Natural killer cell treated with Interleukin-12 subunit alpha and Interleukin-12 subunit beta and Interleukin-15 and Interleukin-18, amount 100 ng/mL, for 72 hours (primary cell): ENCODE results near the gene BAZ2A. TPM values are rescaled to one million over a fixed set of nuclear protein-coding genes. Genes with fewer than 3 reads are reported as not detected.
A peak's percentile ranks its signal among the peaks of the same experiment; 100 is the strongest.
"Not testable (repeated sequence)": the region's sequence is repeated elsewhere in the genome, so short reads cannot be mapped to it uniquely, and the experiment has no call there.

Experiments
- ATAC-seq, 2 donors: fragments of 150-1000 bp; cut with Tn5 transposase in 1 of 2; sonication (Bioruptor Pico), chemical (Tn5 transposase) in 1 of 2; 2 replicates each; pipeline ENCODE4 v1.10.0; 2021
- DNase-seq: peaks from one replicate; pipeline ENCODE4 v3.0.0; 2022; ENCODE audit warnings: low spot score
- H3K27ac Mint-ChIP-seq, 2 donors: 1 replicate in 1 of 2; 2 replicates in 1 of 2; pipeline ENCODE4 v1.8.0; 2022; ENCODE audit warnings: mixed read lengths in 2 of 2, mild to moderate bottlenecking in 1 of 2, moderate library complexity in 1 of 2
- H3K27me3 Mint-ChIP-seq, 2 donors: 1 replicate in 1 of 2; 2 replicates in 1 of 2; pipeline ENCODE4 v1.8.0; 2022; ENCODE audit warnings: mixed read lengths in 2 of 2
- H3K36me3 Mint-ChIP-seq: one replicate; pipeline ENCODE4 v1.8.0; 2022; ENCODE audit warnings: mixed read lengths
- H3K4me1 Mint-ChIP-seq, 2 donors: 1 replicate in 1 of 2; 2 replicates in 1 of 2; pipeline ENCODE4 v1.8.0; 2022; ENCODE audit warnings: low read depth in 2 of 2, mixed read lengths in 2 of 2, mild to moderate bottlenecking in 1 of 2
- H3K4me3 Mint-ChIP-seq: one replicate; pipeline ENCODE4 v1.8.0; 2022; ENCODE audit warnings: mixed read lengths
- H3K9me3 Mint-ChIP-seq: 2 replicates; pipeline ENCODE4 v1.8.0; 2022; ENCODE audit warnings: mixed read lengths
- total RNA-seq, 2 donors: library from RNA; stranded (reverse); gene quantifications; one replicate each; pipeline ENCODE4 v1.2.3, GENCODE V29; 2022

The BAZ2A gene
- total RNA-seq, 2 donors from 2014 or later: 140 to 153 TPM

- Mint-ChIP-seq H3K27ac (no peak overlapping the region), H3K4me3 (no peak overlapping the region), H3K36me3 (peaks cover 31% of the 10 kb centered on the region), H3K4me1 (peaks cover 0 to 14% of the 10 kb centered on the region in 2 donors), H3K9me3 (no peaks in the 10 kb centered on the region), H3K27me3 (no peaks in the 10 kb centered on the region)
- DNase-seq (no peak), ATAC-seq (no peak)
Observed at GRCh38 chr12:56599041-56599440, 31.1 kb downstream of the BAZ2A start.

GRCh38 chr12:56596815-56597214 is 33.3 kb downstream of the BAZ2A start:
- Mint-ChIP-seq H3K27ac (peak overlapping the region; percentile 37 to 48), H3K9me3 (no peaks in the 10 kb centered on the region), H3K4me3 (no peak overlapping the region), H3K27me3 (no peaks in the 10 kb centered on the region), H3K4me1 (peaks cover 0 to 14% of the 10 kb centered on the region in 2 donors), H3K36me3 (peaks cover 24% of the 10 kb centered on the region)
- DNase-seq (no peak), ATAC-seq (no peak)

GRCh38 chr12:56593909-56594621 is 36.1 kb downstream of the BAZ2A start:
- ATAC-seq (peak; percentile 59 to 72), DNase-seq (peak; percentile 70)
- Mint-ChIP-seq H3K4me1 (peaks cover 0 to 14% of the 10 kb centered on the region in 2 donors), H3K27me3 (no peaks in the 10 kb centered on the region), H3K36me3 (peaks cover 13% of the 10 kb centered on the region), H3K4me3 (no peak overlapping the region), H3K27ac (peak overlapping the region in 1 of 2 donors; percentile 60), H3K9me3 (no peaks in the 10 kb centered on the region)

- peaks cover under 1% of the 10 kb centered on the region for H3K36me3 Mint-ChIP-seq
- H3K27ac Mint-ChIP-seq: no peak overlapping the region
- no peaks in the 10 kb centered on the region for H3K27me3 Mint-ChIP-seq
Observed at GRCh38 chr12:56591961-56592360, 38.2 kb downstream of the BAZ2A start.

GRCh38 chr12:56591126-56591525 is 39.0 kb downstream of the BAZ2A start:
- no peak for DNase-seq
- no peak overlapping the region for H3K4me3 Mint-ChIP-seq
- H3K36me3 Mint-ChIP-seq: no peaks in the 10 kb centered on the region
- peaks cover 0 to 9% of the 10 kb centered on the region in 2 donors for H3K4me1 Mint-ChIP-seq
- H3K27me3 Mint-ChIP-seq: no peaks in the 10 kb centered on the region
- H3K27ac Mint-ChIP-seq: no peak overlapping the region
- ATAC-seq: no peak
- H3K9me3 Mint-ChIP-seq: no peaks in the 10 kb centered on the region

More at GRCh38 chr12:56591961-56592360, 38.2 kb downstream of the BAZ2A start:
- H3K4me3 Mint-ChIP-seq: no peak overlapping the region
- H3K9me3 Mint-ChIP-seq: no peaks in the 10 kb centered on the region
- ATAC-seq (no peak), DNase-seq (no peak)
- peaks cover 0 to 10% of the 10 kb centered on the region in 2 donors for H3K4me1 Mint-ChIP-seq

GRCh38 chr12:56590237-56590830 is 39.8 kb downstream of the BAZ2A start:
- Mint-ChIP-seq H3K27ac (no peak overlapping the region), H3K36me3 (no peaks in the 10 kb centered on the region), H3K4me1 (peaks cover 0 to 9% of the 10 kb centered on the region in 2 donors), H3K9me3 (no peaks in the 10 kb centered on the region), H3K4me3 (no peak overlapping the region), H3K27me3 (no peaks in the 10 kb centered on the region)
- peak; percentile 56 to 59 for ATAC-seq
- no peak for DNase-seq

GRCh38 chr12:56589783-56590182 is 40.3 kb downstream of the BAZ2A start:
- DNase-seq (no peak), ATAC-seq (no peak)
- no peak overlapping the region for H3K4me3 Mint-ChIP-seq
- no peaks in the 10 kb centered on the region for H3K9me3 Mint-ChIP-seq
- no peaks in the 10 kb centered on the region for H3K36me3 Mint-ChIP-seq
- no peaks in the 10 kb centered on the region for H3K27me3 Mint-ChIP-seq
- H3K27ac Mint-ChIP-seq: no peak overlapping the region
- H3K4me1 Mint-ChIP-seq: peaks cover 0 to 7% of the 10 kb centered on the region in 2 donors

GRCh38 chr12:56585098-56585497 is 45.0 kb downstream of the BAZ2A start:
- no peaks in the 10 kb centered on the region for H3K9me3 Mint-ChIP-seq
- H3K4me3 Mint-ChIP-seq: no peak overlapping the region
- no peak for ATAC-seq
- H3K4me1 Mint-ChIP-seq: peaks cover 14 to 17% of the 10 kb centered on the region in 2 donors
- H3K27ac Mint-ChIP-seq: no peak overlapping the region
- DNase-seq: no peak
- H3K27me3 Mint-ChIP-seq: no peaks in the 10 kb centered on the region
- no peaks in the 10 kb centered on the region for H3K36me3 Mint-ChIP-seq

GRCh38 chr12:56581418-56582145 is 48.5 kb downstream of the BAZ2A start:
- peak overlapping the region; percentile 66 for H3K4me3 Mint-ChIP-seq

GRCh38 chr12:56578983-56579546 is 51.1 kb downstream of the BAZ2A start:
- H3K27ac Mint-ChIP-seq: no peak overlapping the region
- H3K36me3 Mint-ChIP-seq: no peaks in the 10 kb centered on the region
- no peak for ATAC-seq
- peaks cover 17% of the 10 kb centered on the region in 2 donors for H3K4me1 Mint-ChIP-seq
- DNase-seq: no peak
- no peaks in the 10 kb centered on the region for H3K27me3 Mint-ChIP-seq
- H3K9me3 Mint-ChIP-seq: no peaks in the 10 kb centered on the region
- no peak overlapping the region for H3K4me3 Mint-ChIP-seq

More at GRCh38 chr12:56581418-56582145, 48.5 kb downstream of the BAZ2A start:
- ATAC-seq: peak; percentile 93 to 98
- H3K36me3 Mint-ChIP-seq: no peaks in the 10 kb centered on the region
- H3K27me3 Mint-ChIP-seq: no peaks in the 10 kb centered on the region
- DNase-seq: peak; percentile 65
- H3K4me1 Mint-ChIP-seq: peaks cover 14 to 17% of the 10 kb centered on the region in 2 donors
- peak overlapping the region; percentile 74 to 79 for H3K27ac Mint-ChIP-seq
- H3K9me3 Mint-ChIP-seq: no peaks in the 10 kb centered on the region

GRCh38 chr12:56577248-56577647 is 52.9 kb downstream of the BAZ2A start:
- not testable (repeated sequence) for DNase-seq, H3K36me3 Mint-ChIP-seq

GRCh38 chr12:56574210-56574609 is 55.9 kb downstream of the BAZ2A start:
- no peak overlapping the region for H3K27ac Mint-ChIP-seq
- H3K27me3 Mint-ChIP-seq: no peaks in the 10 kb centered on the region
- H3K4me1 Mint-ChIP-seq: peaks cover 4 to 9% of the 10 kb centered on the region in 2 donors
- DNase-seq: no peak
- no peak overlapping the region for H3K4me3 Mint-ChIP-seq
- H3K36me3 Mint-ChIP-seq: no peaks in the 10 kb centered on the region
- ATAC-seq: peak in 1 of 2 donors; percentile 63
- no peaks in the 10 kb centered on the region for H3K9me3 Mint-ChIP-seq

More at GRCh38 chr12:56577248-56577647, 52.9 kb downstream of the BAZ2A start:
- not testable (repeated sequence) for H3K27ac Mint-ChIP-seq, H3K9me3 Mint-ChIP-seq, H3K4me3 Mint-ChIP-seq, ATAC-seq, H3K27me3 Mint-ChIP-seq
- H3K4me1 Mint-ChIP-seq: peaks cover 17 to 19% of the 10 kb centered on the region in 2 donors

- H3K27ac Mint-ChIP-seq: no peak overlapping the region
- no peaks in the 10 kb centered on the region for H3K36me3 Mint-ChIP-seq
- H3K4me1 Mint-ChIP-seq: peaks cover 4 to 9% of the 10 kb centered on the region in 2 donors
- H3K9me3 Mint-ChIP-seq: no peaks in the 10 kb centered on the region
- no peak for ATAC-seq
- DNase-seq: no peak
- H3K4me3 Mint-ChIP-seq: no peak overlapping the region
- H3K27me3 Mint-ChIP-seq: no peaks in the 10 kb centered on the region
Observed at GRCh38 chr12:56572288-56572687, 57.8 kb downstream of the BAZ2A start.
